Suprapubic skin (tissue), 3 donors: ENCODE results near the gene MRPL53.

ENCODE experiments used
- EP300 ChIP-seq: sonication (generic); formaldehyde crosslinking; IDR thresholded peaks from one replicate; pipeline ENCODE4 v1.6.1; 2017; ENCODE audit warnings: antibody characterized with exemption
- POLR2A ChIP-seq, 2 donors: fragments of 450-650 bp; IDR thresholded peaks; one replicate each; pipeline ENCODE4 v1.6.1; 2017; ENCODE audit warnings: antibody characterized with exemption in 2 of 2, mild to moderate bottlenecking in 2 of 2, moderate library complexity in 2 of 2
- TF ChIP-seq, protein P1 (sequence below), 2 donors: fragments of 200-600 bp in 1 of 2; fragments of 450-650 bp in 1 of 2; sonication (generic) in 1 of 2; IDR thresholded peaks; one replicate each; pipeline ENCODE4 v1.5.1; 2016 to 2019; ENCODE audit warnings: antibody characterized with exemption in 2 of 2, mild to moderate bottlenecking in 1 of 2, moderate library complexity in 1 of 2

DNA sequence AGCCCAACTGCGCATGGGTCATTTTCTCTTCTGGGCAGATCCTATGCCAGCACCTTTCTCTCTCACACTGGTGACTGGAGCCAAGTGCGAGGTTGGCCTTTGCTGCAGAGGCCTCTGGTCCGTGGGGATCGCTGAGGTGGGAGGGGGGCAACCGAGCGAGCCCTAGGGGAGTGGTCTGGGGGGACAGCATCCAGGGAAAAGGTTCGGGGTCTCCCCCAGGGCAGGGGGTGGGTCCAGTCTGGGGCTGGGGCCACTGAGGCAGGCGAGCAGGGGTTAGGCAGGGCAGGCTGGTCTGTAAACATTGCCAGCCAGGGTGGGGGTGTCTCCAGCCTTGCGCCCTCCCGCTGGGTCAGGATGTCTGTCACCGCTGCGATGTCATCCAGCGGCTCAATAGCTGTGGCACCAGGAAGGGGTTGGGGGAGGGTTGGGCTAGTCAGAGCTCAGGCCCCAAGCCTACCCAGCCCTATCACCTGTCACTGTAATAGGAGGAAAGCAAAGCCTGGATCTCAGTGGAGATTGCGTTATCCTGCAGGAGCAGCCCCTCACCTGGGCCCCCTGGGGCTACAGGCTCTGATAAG, 46.2 kb downstream of the MRPL53 start:
- TF ChIP-seq, protein P1, sequence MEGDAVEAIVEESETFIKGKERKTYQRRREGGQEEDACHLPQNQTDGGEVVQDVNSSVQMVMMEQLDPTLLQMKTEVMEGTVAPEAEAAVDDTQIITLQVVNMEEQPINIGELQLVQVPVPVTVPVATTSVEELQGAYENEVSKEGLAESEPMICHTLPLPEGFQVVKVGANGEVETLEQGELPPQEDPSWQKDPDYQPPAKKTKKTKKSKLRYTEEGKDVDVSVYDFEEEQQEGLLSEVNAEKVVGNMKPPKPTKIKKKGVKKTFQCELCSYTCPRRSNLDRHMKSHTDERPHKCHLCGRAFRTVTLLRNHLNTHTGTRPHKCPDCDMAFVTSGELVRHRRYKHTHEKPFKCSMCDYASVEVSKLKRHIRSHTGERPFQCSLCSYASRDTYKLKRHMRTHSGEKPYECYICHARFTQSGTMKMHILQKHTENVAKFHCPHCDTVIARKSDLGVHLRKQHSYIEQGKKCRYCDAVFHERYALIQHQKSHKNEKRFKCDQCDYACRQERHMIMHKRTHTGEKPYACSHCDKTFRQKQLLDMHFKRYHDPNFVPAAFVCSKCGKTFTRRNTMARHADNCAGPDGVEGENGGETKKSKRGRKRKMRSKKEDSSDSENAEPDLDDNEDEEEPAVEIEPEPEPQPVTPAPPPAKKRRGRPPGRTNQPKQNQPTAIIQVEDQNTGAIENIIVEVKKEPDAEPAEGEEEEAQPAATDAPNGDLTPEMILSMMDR (IDR thresholded peaks at IDR 0.05), result no peak
- TF ChIP-seq POLR2A (IDR thresholded peaks at IDR 0.05), result no peak
- TF ChIP-seq EP300, result no peak
